Kidney (tissue), 14 donors: Measurements from ENCODE around the gene DCAF11. TPM values are rescaled to one million over a fixed set of nuclear protein-coding genes. Genes with fewer than 3 reads are reported as not detected.

Experiments
- DNase-seq, 5 donors: peaks; one replicate each; pipeline ENCODE4 v3.0.0-alpha.2; 2013 to 2020
- FAIRE-seq: peaks from 2 replicates; lab custom pipeline; 2012; peaks lifted over from hg19 to GRCh38; lab: Jason Lieb, UNC
- H3K27ac ChIP-seq, 2 donors: one replicate each; pipeline ENCODE4 v1.7.0; 2013; ENCODE audit warnings: low read depth in 2 of 2, low read length in 2 of 2, inconsistent platforms in 1 of 2
- H3K27me3 ChIP-seq: one replicate; pipeline ENCODE4 v1.7.1; 2013; ENCODE audit warnings: low read length, inconsistent platforms; ENCODE audit not compliant: control insufficient read depth, insufficient read depth
- H3K36me3 ChIP-seq, 3 donors: one replicate each; pipeline versions ENCODE4 v1.7.0 to v1.7.1; 2013; ENCODE audit warnings: low read length in 3 of 3, control low read depth in 1 of 3, inconsistent platforms in 1 of 3; ENCODE audit not compliant: insufficient read depth in 3 of 3, control insufficient read depth in 2 of 3
- H3K4me1 ChIP-seq, 3 donors: one replicate each; pipeline versions ENCODE4 v1.7.0 to v1.7.1; 2013; ENCODE audit warnings: low read length in 3 of 3, inconsistent platforms in 1 of 3, low read depth in 1 of 3; ENCODE audit not compliant: control insufficient read depth in 2 of 3, insufficient read depth in 2 of 3
- H3K4me3 ChIP-seq, 3 donors: one replicate each; pipeline versions ENCODE4 v1.7.0 to v1.8.1; 2013; ENCODE audit warnings: low read length in 3 of 3, control low read depth in 1 of 3, inconsistent platforms in 1 of 3
- H3K9ac ChIP-seq, 3 donors: one replicate each; pipeline versions ENCODE4 v1.7.0 to v1.7.1; 2013; ENCODE audit warnings: low read length in 3 of 3, control low read depth in 1 of 3, inconsistent platforms in 1 of 3
- H3K9me3 ChIP-seq, 3 donors: one replicate each; pipeline versions ENCODE4 v1.7.0 to v1.7.1; 2013; ENCODE audit warnings: low read length in 3 of 3, control low read depth in 1 of 3, inconsistent platforms in 1 of 3; ENCODE audit not compliant: control insufficient read depth in 2 of 3, insufficient read depth in 1 of 3
- CTCF ChIP-seq: IDR thresholded peaks from 3 replicates; pipeline ENCODE4 v1.5.1; 2012; ENCODE audit warnings: mild to moderate bottlenecking, moderate library complexity, borderline replicate concordance; ENCODE audit not compliant: insufficient read depth; ENCODE audit errors: extremely low read depth
- intact Hi-C: fragments of 100-400 bp; cut with DNase I; formaldehyde crosslinking; loops from one replicate; pipeline ENCODE4 v1.11.1; 2022
- polyA plus RNA-seq: library from polyadenylated mRNA; stranded (reverse); fragments of 350-450 nt; fragmentation: Illumina TruSeq; extraction: RNeasy Lipid Tissue Mini Kit (QIAGEN cat#74804); gene quantifications from one replicate; pipeline ENCODE4 v1.2.3, GENCODE V29; 2014; ENCODE audit warnings: low read depth, low replicate concordance; ENCODE audit not compliant: insufficient read depth
- total RNA-seq: library from RNA; stranded (reverse); fragmentation: NEBNext Ultra II Directional; extraction: Animal tissue kit (Norgen Biotek cat#: 25700); gene quantifications from one replicate; pipeline ENCODE4 v1.2.1, GENCODE V29; 2021
- donor health status: control.
- donor health status: control.
- donor health status: control.
- donor health status: control.
- donor health status: control.
- donor health status: DM: yes; HTN: yes; CAD: no.
- donor health status: Normal renal cell carcinoma (clear cell type).

The DCAF11 gene
- total and polyA plus RNA-seq, 2 donors from 2014 or later = 69.4 to 81.1 TPM

GRCh38 chr14:24116128-24116814 lies 1.7 kb downstream of the DCAF11 start:
- H3K4me3 ChIP-seq = peak overlapping the region; percentile 8 to 93 (median 73)
- no peak for FAIRE-seq
- H3K27ac ChIP-seq = no peak overlapping the region

GRCh38 chr14:24117179-24117578 lies 2.6 kb downstream of the DCAF11 start:
- FAIRE-seq = no peak
- intact Hi-C loops = no loop called here
- Histone ChIP-seq H3K36me3 (peaks cover 9 to 43% (median 31%) of the 10 kb centered on the region in 3 donors), H3K4me1 (peaks cover 0 to 20% (median 10%) of the 10 kb centered on the region in 3 donors), H3K9me3 (no peaks in the 10 kb centered on the region), H3K27me3 (no peaks in the 10 kb centered on the region), H3K4me3 (no peak overlapping the region), H3K9ac (no peak overlapping the region), H3K27ac (no peak overlapping the region)
- peak in 1 of 5 donors; percentile 61 for DNase-seq
- no peak for TF ChIP-seq CTCF

More at GRCh38 chr14:24116128-24116814, 1.7 kb downstream of the DCAF11 start:
- intact Hi-C loops = no loop called here
- Histone ChIP-seq H3K27me3 (no peaks in the 10 kb centered on the region), H3K9ac (peak overlapping the region in 2 of 3 donors; percentile 2 to 65), H3K4me1 (peaks cover 0 to 20% (median 10%) of the 10 kb centered on the region in 3 donors), H3K9me3 (no peaks in the 10 kb centered on the region), H3K36me3 (peaks cover 9 to 36% (median 25%) of the 10 kb centered on the region in 3 donors)
- TF ChIP-seq CTCF = no peak
- DNase-seq = peak in 2 of 5 donors; percentile 17 to 24

GRCh38 chr14:24119691-24120090 lies 5.1 kb downstream of the DCAF11 start:
- Histone ChIP-seq H3K36me3 (peaks cover 9 to 59% (median 44%) of the 10 kb centered on the region in 3 donors), H3K27ac (no peak overlapping the region), H3K4me1 (peaks cover 0 to 18% (median 10%) of the 10 kb centered on the region in 3 donors), H3K9me3 (no peaks in the 10 kb centered on the region), H3K9ac (no peak overlapping the region), H3K4me3 (no peak overlapping the region), H3K27me3 (no peaks in the 10 kb centered on the region)
- intact Hi-C loops = no loop called here
- DNase-seq = no peak
- no peak for FAIRE-seq
- no peak for TF ChIP-seq CTCF
